HCEC 1CT (cell line): Measurements from ENCODE around the gene ABLIM2.

Experiments
- DNase-seq: peaks from one replicate; pipeline ENCODE4 v3.0.0-alpha.2; 2017

ABLIM2 gene

DNA sequence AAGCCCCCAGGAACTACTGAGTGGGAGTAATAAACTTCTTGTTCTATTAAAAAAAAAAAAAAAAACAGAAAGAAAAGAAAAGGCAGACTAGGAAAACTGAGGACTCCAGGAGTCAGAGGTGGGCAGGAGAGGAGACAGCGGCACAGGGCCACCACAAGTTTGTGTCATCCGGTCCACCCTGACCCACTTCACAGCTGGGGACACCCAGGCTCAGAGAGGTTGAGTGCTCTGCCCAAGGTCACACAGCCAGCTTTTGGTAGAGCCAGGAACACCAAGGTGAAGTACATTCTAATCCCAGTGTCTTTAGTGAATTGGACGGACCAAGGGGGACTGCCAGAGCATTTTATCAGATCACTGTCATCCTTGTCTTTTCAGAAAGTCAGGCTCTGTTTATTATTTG, 16.4 kb upstream of the ABLIM2 start:
- DNase-seq, result no peak

GRCh38 chr4:8173492-8174242, 15.1 kb upstream of the ABLIM2 start:
- DNase-seq, result no peak

DNA sequence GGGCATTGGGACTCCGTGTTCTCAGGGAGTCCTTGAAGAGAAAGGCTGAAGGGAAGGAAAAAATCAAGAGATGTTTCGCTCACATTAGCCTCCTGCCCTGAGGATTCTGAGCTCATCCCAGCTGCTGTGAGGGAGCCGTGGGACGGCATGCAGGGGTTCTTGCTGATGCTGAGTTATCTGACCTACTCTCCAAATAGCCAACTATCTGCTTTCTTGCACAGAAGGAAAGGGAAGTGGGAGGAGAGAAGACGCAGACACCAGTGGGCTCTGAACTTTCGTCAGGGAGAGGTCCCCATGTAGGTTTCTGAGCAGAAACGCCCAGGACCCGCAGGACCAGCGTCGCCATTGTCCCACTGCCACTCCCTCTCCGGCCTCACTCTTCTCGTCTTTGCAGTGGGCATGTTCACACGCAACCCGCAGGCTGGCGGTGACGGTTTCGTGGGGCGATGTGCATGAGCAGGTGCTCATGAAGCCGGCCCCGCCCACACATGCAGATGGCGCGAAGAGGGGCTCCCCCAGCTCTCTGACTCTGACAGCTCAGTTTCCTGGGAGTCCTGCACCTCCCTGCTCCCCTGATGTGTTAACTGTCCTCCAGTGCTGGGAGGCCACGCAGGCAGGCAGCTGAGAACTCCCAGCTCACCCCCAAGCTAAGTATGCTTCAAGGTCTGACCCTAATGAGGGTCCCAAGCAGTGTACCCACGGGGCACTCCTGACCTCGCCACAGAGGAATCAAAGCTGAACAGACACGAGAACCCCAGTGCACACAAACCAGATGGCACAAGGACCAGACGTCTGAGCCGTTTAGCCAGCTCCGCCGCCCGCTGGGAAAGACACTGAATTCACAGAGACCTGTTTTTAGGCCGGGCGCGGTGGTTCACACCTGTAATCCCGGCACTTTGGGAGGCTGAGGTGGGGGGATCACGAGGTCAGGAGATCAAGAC, 13.6 kb upstream of the ABLIM2 start:
- no peak for DNase-seq

DNA sequence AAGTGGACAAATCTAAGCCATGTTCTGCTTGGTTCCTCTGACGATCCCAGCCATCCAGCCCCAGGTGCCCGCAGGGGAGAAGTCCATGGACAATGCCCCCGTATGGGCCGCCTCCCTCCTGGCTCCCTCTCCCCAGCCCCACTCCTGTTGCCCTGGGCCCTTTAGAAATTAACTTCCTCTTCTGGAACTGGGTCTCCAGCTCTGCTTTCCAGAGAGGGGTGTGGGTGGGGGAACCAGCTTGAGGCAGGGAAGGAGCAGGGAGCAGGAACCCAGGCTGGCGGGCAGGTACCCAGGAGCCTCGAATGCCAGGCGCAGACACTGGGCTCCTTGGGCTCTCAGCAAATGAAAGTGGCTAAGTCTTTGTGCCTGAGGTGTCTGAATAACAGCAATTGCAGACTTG, 12.7 kb upstream of the ABLIM2 start:
- no peak for DNase-seq

- DNase-seq, result no peak
Observed at GRCh38 chr4:8170341-8170740, 11.7 kb upstream of the ABLIM2 start.

GRCh38 chr4:8169763-8170162, 11.2 kb upstream of the ABLIM2 start:
- DNase-seq, result no peak

DNA sequence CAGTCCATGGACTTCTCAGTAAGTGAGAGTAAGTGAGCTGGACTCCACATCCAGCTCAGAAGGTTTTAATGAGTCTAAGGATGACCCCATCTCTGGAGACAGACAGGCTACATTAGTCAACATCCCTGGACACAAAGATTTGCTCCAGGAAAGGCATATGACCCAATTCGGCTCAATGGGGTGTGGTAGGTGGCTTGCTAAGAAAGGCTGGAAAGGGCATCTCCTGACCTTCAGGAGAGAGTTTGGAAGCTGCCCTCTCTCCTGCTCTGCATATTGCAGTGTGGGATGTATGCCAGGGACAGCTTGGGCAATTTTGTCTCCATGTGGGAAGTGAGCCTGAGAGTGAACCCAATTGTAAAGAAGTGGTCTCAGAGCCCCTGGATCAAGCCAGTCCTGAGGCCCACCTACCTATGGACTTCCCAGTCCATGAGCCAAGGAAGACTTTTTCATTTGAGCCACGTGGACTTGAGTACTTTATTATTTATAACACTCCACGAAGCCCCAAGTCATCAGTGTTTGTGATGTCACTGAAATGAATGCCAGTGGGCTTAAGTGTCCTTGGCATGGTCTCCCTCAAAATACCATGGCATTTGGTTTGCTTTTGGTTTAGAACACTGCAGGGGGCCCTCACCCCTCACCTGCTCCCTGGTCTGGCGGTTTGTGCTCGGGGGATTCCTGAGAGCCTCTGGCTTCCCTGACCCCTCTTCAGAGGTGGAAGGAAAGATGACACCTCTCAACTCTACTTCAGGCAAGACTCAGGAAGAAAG, 10.4 kb upstream of the ABLIM2 start:
- no peak for DNase-seq

GRCh38 chr4:8168232-8168631, 9.6 kb upstream of the ABLIM2 start:
- no peak for DNase-seq

DNA sequence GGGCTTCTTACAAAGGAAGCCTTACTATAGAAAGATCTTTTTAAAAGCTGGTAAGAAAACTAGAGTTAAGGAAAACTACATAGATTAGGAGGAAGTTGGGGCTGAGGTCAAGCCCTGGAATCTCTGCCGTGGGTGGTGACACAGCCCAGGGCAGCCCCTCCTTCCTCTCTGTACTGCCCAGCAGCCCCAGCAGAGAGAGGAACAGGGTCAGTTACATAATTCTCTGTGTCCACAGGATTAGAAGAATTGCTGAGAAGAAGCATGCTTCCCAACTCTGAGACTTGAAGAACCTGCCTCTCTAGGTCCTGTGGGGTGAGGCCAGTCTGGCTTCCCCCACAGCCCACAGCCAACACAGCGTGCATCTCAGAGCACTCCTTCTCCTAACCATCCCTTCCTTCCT, 9.2 kb upstream of the ABLIM2 start:
- DNase-seq, result no peak

DNA sequence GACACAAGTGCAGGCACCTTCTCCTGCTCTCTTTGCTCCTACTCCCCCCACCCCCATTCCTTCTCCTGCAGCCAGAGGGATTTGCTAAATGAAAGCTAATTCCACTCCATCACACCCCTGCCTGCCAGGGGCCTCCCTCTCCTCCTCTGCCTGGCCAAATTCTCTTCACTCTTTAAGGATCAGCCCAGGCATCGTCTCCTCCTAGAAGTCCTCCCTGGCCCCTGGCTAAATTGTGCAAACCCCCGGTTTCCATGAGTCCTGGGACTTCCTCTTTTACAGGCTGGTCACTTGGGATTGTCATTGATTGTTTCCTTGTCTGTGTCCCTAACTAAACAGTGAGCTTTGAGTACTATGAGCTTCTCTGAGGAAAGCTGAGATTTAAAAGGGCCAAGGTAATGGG, 8.7 kb upstream of the ABLIM2 start:
- no peak for DNase-seq

- no peak for DNase-seq
Observed at GRCh38 chr4:8165374-8165896, 6.8 kb upstream of the ABLIM2 start.

GRCh38 chr4:8164687-8165086, 6.1 kb upstream of the ABLIM2 start:
- no peak for DNase-seq

DNA sequence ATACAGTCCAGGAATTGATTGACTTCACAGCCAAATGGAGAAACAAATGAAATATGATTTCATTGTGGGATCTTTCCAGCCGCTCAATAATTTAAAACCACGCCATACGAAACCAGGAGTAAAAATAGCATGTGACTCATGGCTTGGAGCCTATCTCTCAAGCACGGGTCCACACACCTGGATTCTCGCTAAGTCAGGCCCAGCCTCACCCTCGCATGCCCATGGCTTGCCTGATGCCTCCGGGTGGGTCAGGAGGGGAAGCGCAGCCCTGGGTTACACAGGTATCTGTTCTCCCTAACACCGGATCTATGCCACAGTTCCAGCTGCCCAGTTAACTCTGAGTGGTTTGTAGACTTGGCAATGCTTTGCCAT, 5.6 kb upstream of the ABLIM2 start:
- DNase-seq, result no peak

DNA sequence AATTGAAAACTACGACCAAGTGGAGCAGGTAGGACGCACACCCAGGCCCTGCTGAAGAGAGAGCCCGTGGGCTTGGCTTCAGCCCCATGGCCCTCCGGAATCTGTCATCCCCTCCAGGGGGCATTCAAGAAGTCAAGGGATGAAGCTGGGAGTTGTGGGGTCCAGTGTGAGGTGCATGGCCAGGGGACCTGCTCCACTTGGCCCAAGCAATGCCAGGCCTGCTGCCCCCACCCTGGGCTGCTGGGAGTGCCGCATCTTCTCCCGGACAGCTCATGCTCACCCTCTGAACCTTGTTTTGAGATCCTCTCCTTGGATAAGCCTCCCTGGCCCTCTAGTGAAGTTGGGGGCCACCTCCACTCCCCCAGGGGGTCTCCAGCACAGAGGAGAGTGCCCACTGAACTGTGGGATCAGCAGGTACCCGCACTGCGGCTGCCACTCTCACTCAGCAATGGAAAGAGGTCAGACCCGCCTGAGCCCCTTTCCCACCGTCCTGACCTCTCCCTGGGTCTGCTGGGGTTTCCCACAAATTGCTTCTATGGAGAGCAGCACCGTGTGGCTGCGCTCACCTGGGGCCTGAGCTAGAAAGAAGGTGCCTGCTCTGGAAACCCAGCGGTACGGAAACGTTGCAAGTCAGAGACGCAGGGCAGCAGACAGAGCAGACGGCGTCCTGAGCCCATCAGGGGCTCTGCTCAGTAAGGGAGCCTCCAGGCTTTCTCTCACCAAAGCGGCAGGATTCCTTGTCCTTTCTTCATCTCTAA, 5.0 kb upstream of the ABLIM2 start:
- DNase-seq, result no peak

DNA sequence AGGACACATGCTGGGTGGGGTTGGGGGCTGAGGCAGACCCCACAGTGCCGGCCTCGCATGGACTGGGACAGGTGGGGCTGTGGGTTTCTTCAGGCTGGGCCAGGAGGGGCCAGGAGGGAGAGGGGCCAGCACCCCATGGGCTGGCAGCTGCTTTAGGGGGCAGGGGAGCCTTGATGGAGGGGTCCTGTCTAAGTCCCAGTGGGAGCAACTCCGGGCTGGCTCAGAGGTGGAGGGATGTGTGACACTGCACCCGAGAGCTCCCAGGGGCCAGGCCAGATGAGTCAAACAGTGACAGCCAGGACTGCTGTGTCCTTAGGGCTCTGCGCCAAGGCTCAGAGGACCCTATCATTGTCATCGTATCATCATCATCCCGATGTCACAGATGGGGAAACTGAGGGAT, 4.4 kb upstream of the ABLIM2 start:
- DNase-seq, result no peak

GRCh38 chr4:8162625-8163024, 4.0 kb upstream of the ABLIM2 start:
- no peak for DNase-seq

DNA sequence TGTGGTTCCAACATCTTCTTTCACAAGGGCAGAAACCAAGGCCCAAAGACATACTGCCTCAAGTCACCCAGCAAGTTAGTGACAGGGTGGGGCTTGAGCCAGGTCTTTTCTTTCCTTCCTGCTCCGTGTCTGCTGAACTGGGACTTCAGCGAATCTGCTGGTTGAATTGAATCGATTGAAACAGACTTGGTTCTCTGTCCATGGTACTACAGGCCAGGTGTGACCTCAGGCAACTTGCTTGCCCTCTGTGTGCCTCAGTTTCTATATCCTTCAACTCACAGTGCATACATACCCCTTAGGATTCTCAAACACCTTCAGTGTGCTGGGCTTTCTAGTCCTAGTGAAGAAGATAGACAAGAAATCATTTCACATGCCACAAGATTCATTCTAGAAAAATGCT, 2.0 kb upstream of the ABLIM2 start:
- DNase-seq, result no peak

- DNase-seq, result no peak
Observed at GRCh38 chr4:8160233-8160560, 1.6 kb upstream of the ABLIM2 start.

GRCh38 chr4:8159537-8160232, 1.1 kb upstream of the ABLIM2 start:
- no peak for DNase-seq

GRCh38 chr4:8157944-8158709, 486 bp downstream of the ABLIM2 start:
- no peak for DNase-seq

DNA sequence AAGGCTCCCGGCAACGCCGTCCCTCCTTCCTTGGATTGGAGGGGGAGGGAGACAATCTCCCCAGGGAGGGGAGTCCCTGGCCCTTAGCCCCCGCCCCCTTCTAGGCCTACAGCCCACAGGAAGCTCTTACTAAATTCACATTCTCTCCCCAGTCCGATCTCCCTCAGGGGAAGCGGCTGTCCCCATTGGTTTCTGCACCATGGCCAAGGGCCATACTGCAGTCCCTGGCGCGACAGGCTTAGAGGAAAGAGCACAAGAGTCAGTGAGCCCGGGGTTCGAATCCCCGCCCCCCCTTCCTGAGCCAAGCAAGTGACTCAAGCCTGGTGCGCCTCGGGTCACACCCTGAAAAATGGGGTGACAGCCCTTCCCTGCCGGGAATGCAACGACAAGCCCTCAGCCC, 1.1 kb downstream of the ABLIM2 start:
- DNase-seq, result no peak
